Mucosa of descending colon (tissue), 3 donors: ENCODE results near the gene HTRA3. TPM values are rescaled to one million over a fixed set of nuclear protein-coding genes. Genes with fewer than 3 reads are reported as not detected.

Experiments
- ATAC-seq: fragments of 200-7000 bp; cut with Tn5 transposase; one replicate; pipeline ENCODE4 v1.9.1; 2020; ENCODE audit warnings: mild to moderate bottlenecking, moderate library complexity
- DNase-seq, 3 donors: peaks; one replicate each; pipeline ENCODE4 v3.0.0-alpha.2; 2020
- H3K36me3 ChIP-seq: fragments of 200-600 bp; one replicate; pipeline ENCODE4 v1.8.0; 2021; ENCODE audit warnings: low read depth, mild to moderate bottlenecking
- H3K4me1 ChIP-seq: fragments of 200-600 bp; one replicate; pipeline ENCODE4 v1.8.0; 2021; ENCODE audit warnings: low read depth, mild to moderate bottlenecking
- H3K4me3 ChIP-seq: fragments of 200-600 bp; one replicate; pipeline ENCODE4 v1.8.0; 2021; ENCODE audit warnings: mild to moderate bottlenecking
- H3K9me3 ChIP-seq: fragments of 200-600 bp; one replicate; pipeline ENCODE4 v1.8.0; 2021; ENCODE audit warnings: mild to moderate bottlenecking
- intact Hi-C, 2 donors: fragments of 100-400 bp; cut with DNase I in 1 of 2; cut with micrococcal nuclease in 1 of 2; formaldehyde crosslinking; loops; one replicate each; pipeline versions ENCODE4 v1.11.0 to v1.11.1; 2022; cut with DNase I, micrococcal nuclease
- total RNA-seq, 3 donors: library from RNA; stranded (reverse); fragmentation: NEBNext Ultra II Directional in 2 of 3; extraction: Animal tissue kit (Norgen Biotek cat#: 25700) in 2 of 3; gene quantifications; one replicate each; pipeline versions ENCODE4 v1.2.1 to v1.2.4, GENCODE V29; 2021 to 2023
- TF ChIP-seq, protein P1 (sequence below): fragments of 200-600 bp; IDR thresholded peaks from one replicate; pipeline ENCODE4 v1.8.0; 2022; ENCODE audit warnings: antibody characterized with exemption, mild to moderate bottlenecking
- donor health status: DM: no; HTN: no; CAD: no; lungs with moderate emphysema.
- donor health status: DM: no; HTN: no; CAD: no.
- donor health status: DM: no; HTN: yes; CAD: no.

The HTRA3 gene
- total RNA-seq, 3 donors from 2014 or later = 2.5 to 18.5 (median 4.2) TPM

DNA sequence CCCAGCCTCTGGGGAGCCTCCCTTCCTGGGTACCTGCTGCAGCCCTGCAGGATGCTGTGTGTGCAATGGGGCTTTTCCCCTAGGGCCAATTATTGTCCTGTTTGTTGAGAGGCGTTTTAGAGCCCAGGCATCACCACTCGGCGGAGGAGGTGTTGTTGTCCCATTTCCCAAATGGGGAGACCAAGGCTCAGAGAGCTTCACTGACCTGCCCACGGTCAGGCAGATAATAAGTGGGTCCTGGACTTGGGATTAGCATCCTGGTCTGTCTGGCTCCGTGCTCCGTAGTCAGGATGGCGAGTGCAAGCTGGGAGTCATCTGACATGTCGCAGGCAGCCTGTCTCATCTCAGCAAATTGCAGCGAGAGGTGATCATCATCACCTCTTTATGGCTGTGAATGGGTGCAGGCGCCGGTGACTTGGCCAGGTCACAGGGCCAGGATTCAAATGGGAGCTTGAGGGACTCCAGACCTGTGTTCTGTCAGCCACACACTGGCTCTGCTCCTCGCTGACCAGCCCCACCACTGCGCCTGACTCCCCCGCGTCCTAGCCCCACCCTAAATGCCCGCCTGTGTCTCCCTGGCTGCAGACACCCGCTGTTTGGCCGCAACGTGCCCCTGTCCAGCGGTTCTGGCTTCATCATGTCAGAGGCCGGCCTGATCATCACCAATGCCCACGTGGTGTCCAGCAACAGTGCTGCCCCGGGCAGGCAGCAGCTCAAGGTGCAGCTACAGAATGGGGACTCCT is 16.6 kb downstream of the HTRA3 start:
- intact Hi-C loops = no loop called here
- no peaks in the 10 kb centered on the region for H3K36me3 ChIP-seq
- TF ChIP-seq, protein P1, sequence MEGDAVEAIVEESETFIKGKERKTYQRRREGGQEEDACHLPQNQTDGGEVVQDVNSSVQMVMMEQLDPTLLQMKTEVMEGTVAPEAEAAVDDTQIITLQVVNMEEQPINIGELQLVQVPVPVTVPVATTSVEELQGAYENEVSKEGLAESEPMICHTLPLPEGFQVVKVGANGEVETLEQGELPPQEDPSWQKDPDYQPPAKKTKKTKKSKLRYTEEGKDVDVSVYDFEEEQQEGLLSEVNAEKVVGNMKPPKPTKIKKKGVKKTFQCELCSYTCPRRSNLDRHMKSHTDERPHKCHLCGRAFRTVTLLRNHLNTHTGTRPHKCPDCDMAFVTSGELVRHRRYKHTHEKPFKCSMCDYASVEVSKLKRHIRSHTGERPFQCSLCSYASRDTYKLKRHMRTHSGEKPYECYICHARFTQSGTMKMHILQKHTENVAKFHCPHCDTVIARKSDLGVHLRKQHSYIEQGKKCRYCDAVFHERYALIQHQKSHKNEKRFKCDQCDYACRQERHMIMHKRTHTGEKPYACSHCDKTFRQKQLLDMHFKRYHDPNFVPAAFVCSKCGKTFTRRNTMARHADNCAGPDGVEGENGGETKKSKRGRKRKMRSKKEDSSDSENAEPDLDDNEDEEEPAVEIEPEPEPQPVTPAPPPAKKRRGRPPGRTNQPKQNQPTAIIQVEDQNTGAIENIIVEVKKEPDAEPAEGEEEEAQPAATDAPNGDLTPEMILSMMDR = no peak
- ATAC-seq (no peak), DNase-seq (peak in 2 of 3 donors; percentile 4 to 30)
- no peaks in the 10 kb centered on the region for H3K4me1 ChIP-seq
- H3K9me3 ChIP-seq = no peaks in the 10 kb centered on the region
- H3K4me3 ChIP-seq = no peak overlapping the region

DNA sequence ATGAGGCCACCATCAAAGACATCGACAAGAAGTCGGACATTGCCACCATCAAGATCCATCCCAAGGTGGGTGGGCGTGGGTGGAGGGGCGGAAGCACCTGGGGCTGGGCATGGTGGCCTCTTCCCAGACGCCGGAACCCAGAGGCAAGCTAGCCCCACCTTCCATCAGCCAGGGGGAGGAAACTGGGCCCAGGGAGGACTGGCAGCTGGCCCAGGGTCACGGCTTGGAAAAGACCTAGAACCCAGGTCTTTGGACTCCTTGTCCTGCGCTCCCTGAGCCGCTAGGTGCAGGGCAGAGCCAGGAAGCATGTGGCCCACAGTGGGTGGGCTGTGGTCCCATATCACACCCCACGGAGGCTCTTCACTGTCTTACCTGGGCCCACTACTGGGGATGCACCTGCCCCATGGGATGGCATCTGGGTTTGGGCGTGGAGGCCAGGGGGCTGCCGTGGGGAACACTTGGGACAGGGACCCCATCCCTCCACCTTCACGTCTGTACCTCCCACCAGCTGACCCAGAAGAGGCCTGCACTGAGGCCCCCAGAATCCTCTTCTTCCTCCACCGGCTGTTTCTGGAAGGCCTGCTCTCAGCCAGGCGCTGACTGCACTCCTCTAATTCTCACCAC is 17.3 kb downstream of the HTRA3 start:
- ATAC-seq (no peak), DNase-seq (peak in 1 of 3 donors; percentile 40)
- Histone ChIP-seq H3K9me3 (no peaks in the 10 kb centered on the region), H3K4me3 (no peak overlapping the region), H3K36me3 (no peaks in the 10 kb centered on the region), H3K4me1 (no peaks in the 10 kb centered on the region)
- TF ChIP-seq, protein P1 = no peak
- intact Hi-C loops = no loop called here

DNA sequence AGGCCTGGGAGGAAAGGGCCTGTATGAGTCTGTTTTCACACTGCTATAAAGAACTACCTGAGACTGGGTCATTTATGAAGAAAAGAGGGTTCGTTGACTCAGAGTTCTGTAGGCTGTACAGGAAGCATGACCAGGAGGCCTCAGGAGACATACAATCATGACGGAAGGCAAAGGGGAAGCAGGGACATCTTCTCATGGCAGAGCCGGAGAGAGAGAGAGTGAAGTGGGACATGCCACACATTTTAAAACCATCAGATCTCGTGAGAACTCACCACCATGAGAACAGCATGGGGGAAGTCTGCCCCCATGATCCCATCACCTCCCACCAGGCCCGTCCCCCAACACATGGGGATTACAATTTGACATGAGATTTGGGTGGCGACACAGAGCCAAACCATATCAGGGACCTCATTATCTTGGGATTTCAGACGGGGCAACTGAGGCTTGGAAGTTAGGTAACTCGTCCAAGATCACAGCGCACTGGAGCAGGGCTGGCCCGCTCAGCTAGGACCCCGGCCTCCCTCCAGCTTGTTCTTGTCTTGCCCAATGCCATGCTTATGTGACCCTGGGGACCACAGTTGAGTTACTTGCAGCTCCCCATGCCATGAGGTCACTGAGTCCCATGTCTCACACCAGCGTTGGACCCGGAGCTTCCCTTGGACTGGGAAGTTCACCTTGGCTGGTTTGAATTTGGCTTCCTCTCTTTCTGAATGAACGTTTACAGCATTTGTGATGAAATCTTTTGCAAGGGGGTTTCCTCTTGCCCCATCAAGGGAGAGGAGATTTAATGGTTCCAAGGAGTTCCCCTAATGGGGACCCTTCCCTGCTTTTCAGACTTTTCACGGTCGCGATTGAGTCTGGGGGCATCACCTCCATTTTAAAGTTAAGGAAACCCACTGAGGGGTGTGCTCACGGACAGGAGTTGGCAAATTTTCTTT is 18.1 kb downstream of the HTRA3 start:
- Histone ChIP-seq H3K4me3 (no peak overlapping the region), H3K9me3 (no peaks in the 10 kb centered on the region), H3K36me3 (no peaks in the 10 kb centered on the region), H3K4me1 (no peaks in the 10 kb centered on the region)
- ATAC-seq = no peak
- TF ChIP-seq, protein P1 = no peak
- peak in 2 of 3 donors; percentile 7 to 23 for DNase-seq
- intact Hi-C loops = no loop called here

DNA sequence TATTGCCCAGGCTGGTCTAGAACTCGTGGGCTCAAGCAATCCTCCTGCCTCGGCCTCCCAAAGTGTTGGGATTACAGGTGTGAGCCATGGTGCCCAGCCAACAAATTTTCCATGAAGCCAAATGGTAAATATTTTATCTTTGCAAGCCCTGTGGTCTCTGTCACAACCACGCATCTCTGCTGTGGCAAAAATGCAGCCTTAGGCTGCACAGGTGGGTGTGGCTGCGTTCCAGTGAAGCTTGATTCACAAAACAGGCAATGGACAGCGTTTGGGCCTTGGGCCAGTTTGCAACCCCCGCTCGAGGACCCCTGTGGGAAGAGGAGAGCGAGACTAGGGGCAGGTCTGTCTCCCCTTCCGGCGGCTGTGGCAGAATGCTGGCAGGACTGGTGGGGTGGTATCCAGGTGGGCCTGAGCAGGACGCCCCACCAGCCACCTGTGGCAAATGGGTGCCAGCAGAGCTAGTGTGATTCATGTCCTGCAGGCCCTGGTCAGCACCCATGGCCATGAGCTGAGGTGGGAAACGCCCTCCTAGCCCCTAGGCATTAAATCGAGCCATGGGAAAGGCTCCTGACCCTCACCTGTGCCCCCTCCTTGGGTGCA is 19.7 kb downstream of the HTRA3 start:
- ATAC-seq (no peak), DNase-seq (peak in 2 of 3 donors; percentile 13 to 33)
- TF ChIP-seq, protein P1 = no peak
- intact Hi-C loops = no loop called here
- no peaks in the 10 kb centered on the region for H3K36me3 ChIP-seq
- no peak overlapping the region for H3K4me3 ChIP-seq
- no peaks in the 10 kb centered on the region for H3K4me1 ChIP-seq
- no peaks in the 10 kb centered on the region for H3K9me3 ChIP-seq

DNA sequence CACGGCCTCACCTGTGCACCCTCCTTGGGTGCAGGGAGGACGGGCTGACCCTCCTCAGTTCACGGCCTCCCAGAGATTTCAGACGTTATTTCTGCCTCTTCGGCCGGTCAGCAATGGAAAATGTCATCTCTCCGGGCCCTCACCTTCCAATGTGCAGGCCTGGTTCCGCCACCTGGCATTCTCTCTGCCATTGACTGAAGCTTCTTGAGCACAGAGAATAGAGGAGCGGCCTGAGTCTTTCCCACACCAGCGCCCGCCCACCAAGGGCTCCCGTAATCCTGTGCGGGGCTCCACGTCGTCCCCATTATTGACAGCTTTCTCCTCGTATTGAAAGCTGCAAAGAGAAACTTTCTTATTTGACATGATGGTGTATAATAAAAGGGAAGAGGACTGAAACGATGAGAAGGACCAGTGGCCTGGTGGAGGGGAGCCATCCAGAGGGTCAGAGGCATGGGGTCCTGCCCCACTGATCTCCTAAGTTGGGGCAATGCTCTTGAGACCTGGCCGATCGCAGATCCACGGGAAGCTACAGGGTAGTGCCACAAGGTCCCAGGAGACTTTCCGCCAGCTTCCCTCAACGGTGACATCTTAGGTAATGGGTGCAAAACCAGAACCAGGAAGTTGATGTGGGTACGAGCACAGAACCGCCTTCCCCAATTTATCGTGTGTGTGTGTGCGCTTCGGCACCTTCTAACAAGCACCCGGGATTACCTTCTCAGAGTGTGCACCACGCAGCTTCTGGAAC is 20.6 kb downstream of the HTRA3 start:
- H3K4me3 ChIP-seq = no peak overlapping the region
- TF ChIP-seq, protein P1 = no peak
- DNase-seq = peak in 2 of 3 donors; percentile 4 to 20
- intact Hi-C loops = no loop called here
- no peak for ATAC-seq
- H3K4me1 ChIP-seq = no peaks in the 10 kb centered on the region
- H3K9me3 ChIP-seq = no peaks in the 10 kb centered on the region
- H3K36me3 ChIP-seq = no peaks in the 10 kb centered on the region
